Measurements from ENCODE around the gene CD24.

The CD24 gene

GRCh38 chr6:106967936-106968555 lies 6.5 kb downstream of the CD24 start:
- no peak for DNase-seq

- DNase-seq = no peak
Measured at GRCh38 chr6:106966671-106967640, 7.6 kb downstream of the CD24 start.

GRCh38 chr6:106966229-106966628 lies 8.3 kb downstream of the CD24 start:
- DNase-seq = no peak

GRCh38 chr6:106964954-106965353 lies 9.6 kb downstream of the CD24 start:
- DNase-seq = no peak

- DNase-seq = no peak
Measured at GRCh38 chr6:106964099-106964498, 10.4 kb downstream of the CD24 start.

- no peak for DNase-seq
Measured at GRCh38 chr6:106963544-106963943, 11.0 kb downstream of the CD24 start.

DNA sequence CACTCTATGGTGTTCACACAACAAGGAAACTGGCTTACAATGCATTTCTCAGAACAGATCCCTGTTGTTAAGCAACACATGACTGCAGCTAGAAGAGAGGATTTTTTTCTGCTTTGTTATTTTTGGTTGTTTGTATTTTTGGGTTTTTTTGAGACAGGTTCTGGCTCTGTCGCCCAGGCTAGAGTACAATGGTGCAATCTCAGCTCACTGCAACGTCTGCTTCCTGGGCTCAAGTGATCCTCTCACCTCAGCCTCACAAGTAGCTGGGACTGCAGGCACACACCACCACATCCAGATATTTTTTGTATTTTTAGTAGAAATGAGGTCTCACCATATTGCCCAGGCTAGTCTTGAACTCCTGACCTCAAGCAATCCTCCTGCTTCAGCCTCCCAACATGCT lies 12.7 kb downstream of the CD24 start:
- no peak for DNase-seq

DNA sequence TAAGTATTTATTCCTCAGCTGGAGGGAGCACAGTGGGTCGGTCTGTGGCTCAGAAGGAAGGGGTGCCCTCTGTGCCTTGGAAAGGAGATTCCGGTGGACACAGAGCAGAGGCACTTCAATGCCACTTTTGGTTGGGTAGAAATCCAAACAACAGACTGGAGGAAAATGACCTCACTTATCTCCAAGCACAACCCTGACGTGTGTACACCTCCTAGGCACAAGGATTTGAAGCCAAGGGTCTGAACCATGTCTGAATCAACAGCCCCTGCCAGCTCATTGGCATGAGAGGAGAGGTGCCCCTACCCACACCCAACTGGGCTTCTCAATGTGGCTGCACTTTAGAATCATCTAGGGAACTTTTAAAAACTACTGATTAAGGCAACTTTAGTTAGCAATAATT lies 13.4 kb downstream of the CD24 start:
- no peak for DNase-seq

DNA sequence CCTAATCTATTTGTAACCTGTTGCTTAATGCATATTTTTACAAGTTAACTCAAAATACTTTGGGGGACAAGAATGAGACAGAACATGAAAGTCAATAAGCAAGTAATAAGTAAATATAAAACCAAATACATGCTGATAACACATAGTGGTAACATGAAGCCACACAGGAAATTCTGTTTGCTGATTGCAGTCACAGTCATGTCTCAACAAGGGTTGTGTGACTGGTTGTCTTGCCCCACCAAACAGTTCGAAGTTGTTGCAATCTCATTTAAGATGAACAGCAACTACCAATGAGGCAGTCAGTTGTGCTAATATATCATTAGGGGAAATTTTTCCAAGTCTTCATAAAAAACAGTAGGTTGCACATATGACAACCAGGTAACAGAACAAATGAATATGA lies 14.5 kb downstream of the CD24 start:
- DNase-seq = no peak

DNA sequence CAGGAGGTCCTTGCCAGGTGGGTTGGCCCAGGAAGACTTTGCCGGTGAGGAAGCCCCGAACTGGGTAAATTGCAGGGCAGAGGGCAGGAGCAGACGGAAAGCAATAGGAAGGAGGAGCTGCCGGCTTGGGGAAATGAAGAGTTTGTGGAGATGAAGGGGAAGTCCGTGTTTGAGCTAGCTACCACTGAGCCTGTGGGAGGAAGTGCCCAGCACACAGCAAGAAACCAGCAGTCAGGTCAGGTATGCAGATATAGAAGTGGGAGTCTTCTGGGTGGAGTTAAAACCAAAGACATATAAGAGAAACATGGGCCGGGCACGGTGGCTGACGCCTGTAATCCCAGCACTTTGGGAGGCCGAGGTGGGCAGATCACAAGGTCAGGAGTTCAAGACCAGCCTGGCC lies 34.7 kb downstream of the CD24 start:
- DNase-seq = peak; percentile 42

DNA sequence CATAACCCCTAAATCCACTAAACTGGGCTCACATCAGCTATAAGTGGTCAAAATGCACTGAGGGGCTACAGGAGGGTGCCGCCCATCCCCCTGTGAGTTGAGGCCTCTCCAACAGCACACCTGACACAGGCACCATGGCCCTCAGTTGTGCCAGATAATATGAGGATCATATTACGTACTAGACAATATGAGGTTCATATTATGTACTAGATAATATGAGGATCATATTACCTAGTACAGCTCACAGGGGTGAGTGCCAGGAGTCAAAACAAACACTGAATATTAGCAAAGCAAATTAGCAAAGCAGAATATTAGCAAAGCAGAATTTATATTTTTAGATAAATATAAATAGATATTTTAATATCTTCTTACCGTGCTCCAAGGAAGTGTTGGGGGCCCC lies 35.3 kb downstream of the CD24 start:
- no peak for DNase-seq

DNA sequence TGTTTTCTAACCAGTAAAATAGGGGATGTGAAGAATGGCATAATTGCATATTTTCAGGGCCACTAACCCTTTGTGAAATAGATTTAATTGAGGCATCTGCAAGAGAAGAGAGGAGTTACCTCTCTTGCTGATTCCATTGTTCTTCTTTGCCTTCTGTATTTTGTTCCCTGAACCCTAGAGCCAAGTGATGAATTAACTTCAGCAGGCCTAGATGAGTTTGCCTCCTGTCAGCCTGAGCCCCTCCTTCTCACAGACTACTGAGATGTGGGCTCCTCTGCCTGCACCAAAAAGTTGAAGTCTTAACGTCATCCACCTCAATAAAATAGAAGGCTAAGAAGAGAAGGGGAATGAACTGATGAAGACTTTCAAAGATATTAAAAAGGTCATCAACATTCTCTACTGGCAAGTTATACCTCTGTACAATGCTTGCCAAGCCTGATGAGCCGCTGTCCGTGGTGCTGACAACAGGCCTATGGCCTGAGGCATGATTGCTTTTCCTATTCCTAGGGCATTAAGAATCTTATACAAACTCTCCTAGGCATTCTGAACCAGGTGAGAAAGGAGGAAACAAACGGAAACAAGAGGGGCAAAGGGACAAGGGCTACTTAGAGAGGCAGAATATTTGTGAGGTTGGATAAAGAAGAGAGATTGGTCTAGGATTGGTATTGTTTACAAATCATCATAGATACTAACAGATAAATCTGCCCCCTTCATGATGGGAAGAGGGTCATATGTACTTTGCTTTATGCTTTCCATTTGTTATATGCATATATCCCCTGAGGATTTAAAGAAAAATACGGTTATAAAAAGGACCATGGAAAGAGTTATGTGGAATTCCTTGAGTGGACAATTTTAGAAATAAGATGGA lies 46.8 kb downstream of the CD24 start:
- DNase-seq = peak; percentile 18

DNA sequence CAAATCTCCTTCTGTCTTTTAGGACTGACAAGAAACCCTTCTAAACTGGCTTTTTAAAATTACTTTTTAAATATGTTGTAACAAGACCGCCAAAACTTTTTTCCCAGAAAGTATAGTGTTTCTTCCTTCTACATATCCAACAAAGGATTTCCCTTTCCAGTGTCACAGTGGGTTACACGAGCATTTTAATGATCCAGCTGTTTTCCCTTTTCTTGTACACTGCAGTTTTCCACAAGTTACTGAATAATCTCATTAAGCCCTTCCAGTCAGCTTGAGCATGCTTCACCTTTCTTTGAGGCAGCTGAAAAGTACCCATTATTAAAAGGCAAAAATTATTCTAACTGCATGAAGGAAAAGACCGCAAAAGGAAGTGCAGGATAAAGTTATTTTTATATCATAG lies 48.6 kb downstream of the CD24 start:
- DNase-seq = no peak

DNA sequence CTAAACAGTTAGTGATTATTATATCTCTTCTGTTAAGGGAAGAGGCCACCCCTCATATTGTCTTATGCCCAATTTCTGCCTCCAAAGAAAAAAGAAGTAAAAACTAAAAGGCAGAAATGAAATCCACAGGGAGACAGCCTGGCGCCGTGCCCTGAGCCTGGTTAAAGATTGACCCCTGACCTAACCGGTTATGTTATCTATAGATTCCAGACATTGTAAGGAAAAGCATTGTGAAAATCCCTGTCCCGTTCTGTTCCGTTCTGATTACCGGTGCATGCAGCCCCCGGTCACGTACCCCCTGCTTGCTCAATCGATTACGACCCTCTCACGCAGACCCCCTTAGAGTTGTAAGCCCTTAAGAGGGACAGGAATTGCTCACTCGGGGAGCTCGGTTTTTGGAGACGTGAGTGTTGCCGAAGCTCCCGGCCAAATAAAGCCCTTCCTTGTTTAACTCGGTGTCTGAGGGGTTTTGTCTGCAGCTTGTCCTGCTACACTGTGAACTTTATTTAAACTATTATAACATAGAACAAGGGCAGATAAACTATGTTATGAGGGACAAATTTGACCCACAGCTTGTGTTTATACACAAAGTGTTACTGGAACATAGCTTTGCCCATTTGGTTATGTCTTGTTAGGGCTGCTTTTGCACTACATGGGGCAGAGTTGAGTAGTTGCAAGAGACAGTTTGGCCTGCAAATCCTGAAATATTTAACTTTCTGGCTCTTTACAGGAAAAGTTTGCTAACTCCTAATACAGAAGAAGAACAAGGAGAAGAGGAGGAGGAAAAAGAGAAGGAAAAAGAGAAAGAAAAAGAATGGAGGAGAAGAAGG lies 49.6 kb downstream of the CD24 start:
- no peak for DNase-seq

- DNase-seq = no peak
Measured at GRCh38 chr6:106922626-106923025, 51.9 kb downstream of the CD24 start.
